ENCODE measurements around the gene DMXL2. TPM values are rescaled to one million over a fixed set of nuclear protein-coding genes. Genes with fewer than 3 reads are reported as not detected.
"Not testable (repeated sequence)": the region's sequence is repeated elsewhere in the genome, so short reads cannot be mapped to it uniquely, and the experiment has no call there.

Gene DMXL2
- total RNA-seq, 1 donor from 2014 or later = 6.1 TPM

DNA sequence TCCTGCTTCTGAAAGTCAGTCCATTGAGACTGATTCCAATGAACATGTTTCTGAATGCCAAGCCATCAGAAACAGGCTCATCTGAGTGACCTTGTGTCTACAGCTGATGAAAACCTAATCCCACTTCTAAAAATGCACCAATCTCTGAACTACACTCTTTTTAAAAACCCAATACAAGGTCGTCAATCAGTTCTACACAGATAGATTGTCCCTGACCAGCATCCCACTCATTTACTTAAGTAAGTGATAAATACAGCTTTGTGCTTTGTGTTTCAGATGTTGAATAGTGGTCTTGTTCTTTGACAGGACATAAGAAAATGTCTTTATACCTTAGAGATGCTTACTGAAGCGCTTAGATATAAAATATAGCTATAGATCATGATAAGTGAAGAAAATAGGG lies 38.5 kb upstream of the DMXL2 start:
- Mint-ChIP-seq H3K4me1 (no peaks in the 10 kb centered on the region), H3K9me3 (no peaks in the 10 kb centered on the region), H3K36me3 (ENCODE audit: low read depth) (no peaks in the 10 kb centered on the region), H3K27ac (no peak overlapping the region), H3K27me3 (peaks cover 2% of the 10 kb centered on the region), H3K4me3 (no peak overlapping the region)
- ATAC-seq (ENCODE audit: low read depth) (no peak), DNase-seq (no peak)
- POLR2A ChIA-PET = no interaction called here
- CTCF ChIA-PET = interaction anchor here (2.0 kb wide), 1 partner anchor 115 kb away, joined by 7 read pairs; no protein-coding TSS in a partner anchor
- TF ChIP-seq, protein P1, sequence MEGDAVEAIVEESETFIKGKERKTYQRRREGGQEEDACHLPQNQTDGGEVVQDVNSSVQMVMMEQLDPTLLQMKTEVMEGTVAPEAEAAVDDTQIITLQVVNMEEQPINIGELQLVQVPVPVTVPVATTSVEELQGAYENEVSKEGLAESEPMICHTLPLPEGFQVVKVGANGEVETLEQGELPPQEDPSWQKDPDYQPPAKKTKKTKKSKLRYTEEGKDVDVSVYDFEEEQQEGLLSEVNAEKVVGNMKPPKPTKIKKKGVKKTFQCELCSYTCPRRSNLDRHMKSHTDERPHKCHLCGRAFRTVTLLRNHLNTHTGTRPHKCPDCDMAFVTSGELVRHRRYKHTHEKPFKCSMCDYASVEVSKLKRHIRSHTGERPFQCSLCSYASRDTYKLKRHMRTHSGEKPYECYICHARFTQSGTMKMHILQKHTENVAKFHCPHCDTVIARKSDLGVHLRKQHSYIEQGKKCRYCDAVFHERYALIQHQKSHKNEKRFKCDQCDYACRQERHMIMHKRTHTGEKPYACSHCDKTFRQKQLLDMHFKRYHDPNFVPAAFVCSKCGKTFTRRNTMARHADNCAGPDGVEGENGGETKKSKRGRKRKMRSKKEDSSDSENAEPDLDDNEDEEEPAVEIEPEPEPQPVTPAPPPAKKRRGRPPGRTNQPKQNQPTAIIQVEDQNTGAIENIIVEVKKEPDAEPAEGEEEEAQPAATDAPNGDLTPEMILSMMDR (IDR thresholded peaks at IDR 0.05) = no peak
- intact Hi-C loops (cut with micrococcal nuclease) = no loop called here

DNA sequence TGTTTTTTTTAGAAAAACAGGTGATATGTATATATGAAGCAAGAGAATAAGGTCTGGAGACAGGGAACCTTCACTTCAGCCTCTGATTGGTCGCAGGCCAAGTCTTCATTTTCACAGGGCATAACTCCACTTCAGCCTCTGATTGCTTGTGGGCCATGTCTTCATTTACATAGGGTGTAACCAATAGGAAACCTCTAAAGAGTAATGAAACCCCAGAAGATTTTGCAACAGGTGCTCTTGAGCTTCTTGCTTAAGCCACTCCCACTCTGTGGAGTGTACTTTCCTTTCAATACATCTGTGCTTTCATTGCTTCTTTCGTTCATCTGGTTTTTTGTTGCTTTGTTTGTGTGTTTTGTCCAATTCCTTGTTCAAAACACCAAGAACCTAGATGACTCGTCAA lies 36.1 kb upstream of the DMXL2 start:
- CTCF ChIA-PET = interaction anchor here (0.9 kb wide), 1 partner anchor 117 kb away, joined by 3 read pairs; no protein-coding TSS in a partner anchor
- TF ChIP-seq, protein P1 (IDR thresholded peaks at IDR 0.05) = no peak
- Mint-ChIP-seq H3K27ac (no peak overlapping the region), H3K4me1 (no peaks in the 10 kb centered on the region), H3K36me3 (ENCODE audit: low read depth) (no peaks in the 10 kb centered on the region), H3K9me3 (no peaks in the 10 kb centered on the region), H3K27me3 (no peaks in the 10 kb centered on the region), H3K4me3 (no peak overlapping the region)
- intact Hi-C loops (cut with micrococcal nuclease) = no loop called here
- ATAC-seq (ENCODE audit: low read depth) (no peak), DNase-seq (no peak)
- POLR2A ChIA-PET = no interaction called here

DNA sequence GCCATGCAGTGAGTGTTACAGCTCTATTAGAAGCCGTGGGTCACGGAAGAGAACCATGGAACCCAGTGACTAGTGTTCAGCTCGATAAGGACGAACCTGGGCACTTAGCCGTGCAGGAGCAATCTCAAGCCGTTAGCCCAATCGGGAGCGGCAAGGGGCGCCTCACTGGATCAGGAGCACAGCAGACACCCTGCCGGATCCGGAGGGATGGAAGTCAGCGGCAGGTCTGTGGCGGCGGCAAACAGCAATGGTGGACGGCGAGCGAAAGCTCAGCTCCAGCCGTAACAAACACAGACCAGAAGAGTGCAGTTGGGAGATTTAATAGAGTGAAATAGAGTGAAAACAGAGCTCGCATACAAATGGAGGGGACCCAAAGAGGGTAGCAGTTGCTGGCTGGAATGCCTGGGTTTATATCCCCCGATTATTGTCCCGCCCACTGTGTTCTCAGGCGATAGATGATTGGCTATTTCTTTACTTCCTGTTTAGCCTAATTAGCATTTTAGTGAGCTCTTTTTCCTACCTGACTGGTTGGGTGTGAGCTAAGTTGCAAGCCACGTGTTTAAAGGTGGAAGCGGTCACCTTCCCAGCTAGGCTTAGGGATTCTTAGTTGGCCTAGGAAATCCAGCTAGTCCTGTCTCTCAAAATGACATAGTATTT lies 33.0 kb upstream of the DMXL2 start:
- H3K4me3 Mint-ChIP-seq; H3K9me3 Mint-ChIP-seq; H3K27me3 Mint-ChIP-seq; H3K27ac Mint-ChIP-seq; ATAC-seq (ENCODE audit: low read depth); intact Hi-C loops (cut with micrococcal nuclease); DNase-seq; H3K36me3 Mint-ChIP-seq (ENCODE audit: low read depth); H3K4me1 Mint-ChIP-seq: not testable (repeated sequence)
- POLR2A ChIA-PET = interaction anchor here (1.2 kb wide), 1 partner anchor 77 kb away, joined by 3 read pairs; no protein-coding TSS in a partner anchor
- CTCF ChIA-PET = interaction anchor here (2.0 kb wide), 1 partner anchor 121 kb away, joined by 12 read pairs; no protein-coding TSS in a partner anchor

DNA sequence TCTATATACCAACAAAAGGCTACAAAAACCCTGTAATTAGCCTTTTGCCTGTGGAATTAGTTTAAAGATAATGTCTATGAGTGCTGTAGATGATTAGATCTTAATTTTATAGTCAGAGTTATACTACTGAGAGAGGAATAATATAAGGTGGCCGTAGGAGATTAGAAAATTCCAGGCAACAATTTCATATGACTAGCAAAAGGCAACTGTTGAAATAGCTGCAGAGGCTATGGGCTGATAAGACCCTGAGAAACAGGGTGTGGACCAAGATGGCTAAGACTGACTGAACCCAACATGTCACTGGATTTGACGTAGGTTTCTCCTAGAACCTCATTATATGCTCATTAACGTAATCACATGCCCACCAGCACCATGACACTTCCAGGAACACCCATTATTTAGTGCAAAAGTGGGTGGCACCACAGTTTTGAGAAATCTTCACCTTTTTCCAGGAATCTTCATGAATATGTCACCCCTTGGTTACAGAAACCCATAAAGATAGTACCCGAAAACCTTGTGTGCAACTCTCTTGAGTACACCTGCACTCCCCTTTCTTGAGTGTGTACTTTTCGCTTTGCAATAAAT lies 29.6 kb upstream of the DMXL2 start:
- TF ChIP-seq, protein P1 (IDR thresholded peaks at IDR 0.05) = no peak
- no peak overlapping the region for H3K27ac Mint-ChIP-seq
- ChIA-PET CTCF (interaction anchor here (0.9 to 8.6 kb wide), 2 partner anchors 84 to 123 kb away, joined by 4 to 348 read pairs; no protein-coding TSS in a partner anchor), POLR2A (no interaction called here)
- no peaks in the 10 kb centered on the region for H3K9me3 Mint-ChIP-seq
- H3K4me3 Mint-ChIP-seq = no peak overlapping the region
- H3K27me3 Mint-ChIP-seq = no peaks in the 10 kb centered on the region
- H3K4me1 Mint-ChIP-seq = no peaks in the 10 kb centered on the region
- DNase-seq (no peak), ATAC-seq (ENCODE audit: low read depth) (no peak)
- H3K36me3 Mint-ChIP-seq (ENCODE audit: low read depth) = no peaks in the 10 kb centered on the region
- intact Hi-C loops (cut with micrococcal nuclease) = no loop called here

DNA sequence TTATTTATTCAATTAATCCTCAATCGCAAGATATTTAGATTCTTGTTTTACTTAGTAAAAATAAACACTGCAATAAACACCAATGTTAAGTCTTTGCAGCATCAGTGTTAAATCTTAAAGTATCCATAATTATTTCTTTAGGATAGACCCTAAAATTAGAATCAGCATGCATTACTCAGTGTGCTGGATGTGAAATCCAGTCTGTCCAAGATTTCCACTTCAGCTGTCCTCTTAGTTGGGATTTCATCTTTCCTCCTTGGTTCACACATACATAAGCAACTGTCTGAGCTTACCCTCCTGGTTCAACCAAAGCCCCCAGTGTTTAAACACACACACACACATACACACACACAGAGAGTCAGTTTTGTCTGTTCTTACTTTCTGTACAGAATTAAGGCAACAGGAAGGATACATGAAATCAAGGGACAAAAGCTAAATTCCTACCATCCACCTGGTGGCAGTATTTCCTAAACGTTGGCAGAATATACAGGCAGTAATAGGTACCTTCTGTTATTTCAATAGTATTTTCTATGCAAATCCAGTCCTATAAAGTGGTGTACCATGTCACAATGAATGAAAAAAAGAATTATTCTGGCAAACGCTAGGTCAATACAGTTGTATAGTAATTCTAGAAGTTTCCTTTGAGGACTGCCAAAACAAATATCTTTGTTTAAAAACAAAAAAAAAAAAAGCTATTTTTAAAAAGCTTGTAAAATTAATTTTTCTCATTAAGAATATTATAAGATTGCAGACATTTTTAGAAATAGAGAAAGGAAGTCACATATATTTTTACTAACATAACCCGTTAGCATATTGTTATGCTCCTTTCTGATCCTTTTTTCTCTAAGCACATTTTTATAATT lies 27.3 kb upstream of the DMXL2 start:
- no peak overlapping the region for H3K4me3 Mint-ChIP-seq
- no peaks in the 10 kb centered on the region for H3K9me3 Mint-ChIP-seq
- intact Hi-C loops (cut with micrococcal nuclease) = loop anchor here (1.0 to 2.0 kb wide), 3 partner anchors 77 to 126 kb away; no protein-coding TSS in a partner anchor
- no peak for DNase-seq
- H3K4me1 Mint-ChIP-seq = no peaks in the 10 kb centered on the region
- ChIA-PET CTCF (interaction anchor here (0.6 to 8.6 kb wide), 31 partner anchors 11 to 613 kb away, joined by 3 to 348 read pairs (median 5); partner anchors contain the start of gene LYSMD2), POLR2A (interaction anchor here (0.6 to 2.0 kb wide), 6 partner anchors 75 to 1448 kb away, joined by 3 to 28 read pairs (median 5); partner anchors contain the start of gene LYSMD2)
- H3K27me3 Mint-ChIP-seq = no peaks in the 10 kb centered on the region
- TF ChIP-seq, protein P1 (IDR thresholded peaks at IDR 0.05) = no peak
- ATAC-seq (ENCODE audit: low read depth) = peak; percentile 84
- no peak overlapping the region for H3K27ac Mint-ChIP-seq
- no peaks in the 10 kb centered on the region for H3K36me3 Mint-ChIP-seq (ENCODE audit: low read depth)

DNA sequence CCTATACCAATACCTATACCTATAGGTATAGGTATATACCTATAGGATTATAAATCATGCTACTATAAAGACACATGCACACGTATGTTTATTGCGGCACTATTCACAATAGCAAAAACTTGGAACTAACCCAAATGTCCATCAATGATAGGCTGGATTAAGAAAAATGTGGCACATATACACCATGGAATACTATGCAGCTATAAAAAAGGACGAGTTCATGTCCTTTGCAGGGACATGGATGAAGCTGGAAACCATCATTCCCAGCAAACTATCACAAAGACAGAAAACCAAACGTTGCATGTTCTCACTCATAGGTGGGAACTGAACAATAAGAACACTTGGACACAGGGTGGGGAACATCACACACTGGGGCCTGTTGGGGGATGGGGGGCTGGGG lies 26.1 kb upstream of the DMXL2 start:
- ChIA-PET POLR2A (interaction anchor here (2.0 kb wide), 2 partner anchors 88 to 128 kb away, joined by 18 to 28 read pairs; partner anchors contain the start of gene LYSMD2), CTCF (interaction anchor here (1.6 to 8.6 kb wide), 5 partner anchors 88 to 130 kb away, joined by 5 to 348 read pairs (median 15); partner anchors contain the start of gene LYSMD2)
- intact Hi-C loops (cut with micrococcal nuclease); DNase-seq; H3K4me1 Mint-ChIP-seq; H3K9me3 Mint-ChIP-seq; H3K4me3 Mint-ChIP-seq; H3K27me3 Mint-ChIP-seq; H3K27ac Mint-ChIP-seq; ATAC-seq (ENCODE audit: low read depth); H3K36me3 Mint-ChIP-seq (ENCODE audit: low read depth): not testable (repeated sequence)

DNA sequence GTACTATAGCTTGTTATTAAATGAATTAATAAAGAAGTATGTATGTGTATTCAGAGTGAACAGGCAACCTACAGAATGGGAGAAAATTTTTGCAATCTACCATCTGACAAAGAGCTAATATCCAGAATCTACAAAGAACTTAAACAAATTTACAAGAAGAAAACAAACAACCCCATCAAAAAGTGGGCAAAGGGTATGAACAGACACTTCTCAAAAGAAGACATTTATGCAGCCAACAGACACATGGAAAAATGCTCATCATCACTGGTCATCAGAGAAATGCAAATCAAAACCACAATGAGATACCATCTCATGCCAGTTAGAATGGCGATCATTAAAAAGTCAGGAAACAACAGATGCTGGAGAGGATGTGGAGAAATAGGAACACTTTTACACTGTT lies 25.5 kb upstream of the DMXL2 start:
- H3K36me3 Mint-ChIP-seq (ENCODE audit: low read depth); H3K4me1 Mint-ChIP-seq; H3K4me3 Mint-ChIP-seq; H3K27me3 Mint-ChIP-seq; ATAC-seq (ENCODE audit: low read depth); intact Hi-C loops (cut with micrococcal nuclease); H3K9me3 Mint-ChIP-seq; DNase-seq; POLR2A ChIA-PET; H3K27ac Mint-ChIP-seq: not testable (repeated sequence)
- CTCF ChIA-PET = interaction anchor here (3.0 to 8.6 kb wide), 2 partner anchors 89 to 127 kb away, joined by 35 to 348 read pairs; partner anchors contain the start of gene LYSMD2
